ENCODE measurements around the gene RNU4-1. TPM values are rescaled to one million over a fixed set of nuclear protein-coding genes. Genes with fewer than 3 reads are reported as not detected.

RNU4-1 gene
- total RNA-seq, 1 experiment from 2014 or later = 1,565 TPM

DNA sequence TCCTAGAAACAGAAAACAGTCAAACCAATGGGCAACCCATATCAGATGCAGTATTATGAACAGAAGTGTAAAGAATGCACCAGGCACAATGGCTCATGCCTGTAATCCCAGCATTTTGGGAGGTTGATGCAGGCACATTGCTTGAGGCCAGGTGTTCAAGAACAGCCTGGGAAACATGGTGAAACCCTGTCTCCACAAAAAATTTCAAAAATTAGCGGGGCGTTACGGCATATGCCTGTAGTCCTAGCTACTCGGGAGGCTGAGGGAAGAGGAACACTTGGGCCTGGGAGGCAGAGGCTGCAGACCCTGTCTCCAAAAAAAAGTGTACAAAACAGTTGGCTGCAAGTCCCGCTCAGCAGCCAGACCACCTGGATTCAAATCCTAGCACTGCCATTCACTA, 32.4 kb downstream of the RNU4-1 start:
- ATAC-seq (no peak), DNase-seq (ENCODE audit: low read depth, low spot score) (no peak)
- BruUV-seq (replicated peaks) = no TSS peak
- Histone ChIP-seq H3K4me3 (ENCODE audit: low read depth in 2 of 2, low read length in 2 of 2) (peak overlapping the region in 1 of 2 experiments; percentile 28; a peak in 2 of 4 replicates), H3K4me1 (ENCODE audit: control insufficient read depth, insufficient read depth, low read length) (peaks cover 68% of the 10 kb centered on the region), H3K27me3 (ENCODE audit: control insufficient read depth, insufficient read depth, low read length) (no peaks in the 10 kb centered on the region), H3K27ac (ENCODE audit: low read length) (peak overlapping the region; percentile 100), H3K9me3 (ENCODE audit: control insufficient read depth, insufficient read depth, low read depth, low read length) (no peaks in the 10 kb centered on the region), H3K36me3 (ENCODE audit: control insufficient read depth, insufficient read depth, low read length) (peaks cover 13% of the 10 kb centered on the region)
- intact Hi-C loops (cut with micrococcal nuclease; ENCODE audit: unreplicated experiment) = no loop called here
- in situ Hi-C loops (cut with HindIII; ENCODE audit: low pct_unique_long_range_greater_than_20kb, low sequenced_read_pairs) = no loop called here
- ChIA-PET POLR2A (interaction anchor here (0.6 to 0.7 kb wide), 2 partner anchors 59 to 538 kb away, joined by 5 to 6 read pairs; no protein-coding TSS in a partner anchor), CTCF (interaction anchor here (3.9 kb wide), 1 partner anchor 32 kb away, joined by 22 read pairs; no protein-coding TSS in a partner anchor)
- TF ChIP-seq POLR2AphosphoS5 (IDR thresholded peaks at IDR 0.05; ENCODE audit: low read depth, low read length) = no peak
- TF ChIP-seq SIN3A (IDR thresholded peaks at IDR 0.05; ENCODE audit: borderline replicate concordance, insufficient read depth, low read depth, low read length) = no peak
- TF ChIP-seq, protein P1, sequence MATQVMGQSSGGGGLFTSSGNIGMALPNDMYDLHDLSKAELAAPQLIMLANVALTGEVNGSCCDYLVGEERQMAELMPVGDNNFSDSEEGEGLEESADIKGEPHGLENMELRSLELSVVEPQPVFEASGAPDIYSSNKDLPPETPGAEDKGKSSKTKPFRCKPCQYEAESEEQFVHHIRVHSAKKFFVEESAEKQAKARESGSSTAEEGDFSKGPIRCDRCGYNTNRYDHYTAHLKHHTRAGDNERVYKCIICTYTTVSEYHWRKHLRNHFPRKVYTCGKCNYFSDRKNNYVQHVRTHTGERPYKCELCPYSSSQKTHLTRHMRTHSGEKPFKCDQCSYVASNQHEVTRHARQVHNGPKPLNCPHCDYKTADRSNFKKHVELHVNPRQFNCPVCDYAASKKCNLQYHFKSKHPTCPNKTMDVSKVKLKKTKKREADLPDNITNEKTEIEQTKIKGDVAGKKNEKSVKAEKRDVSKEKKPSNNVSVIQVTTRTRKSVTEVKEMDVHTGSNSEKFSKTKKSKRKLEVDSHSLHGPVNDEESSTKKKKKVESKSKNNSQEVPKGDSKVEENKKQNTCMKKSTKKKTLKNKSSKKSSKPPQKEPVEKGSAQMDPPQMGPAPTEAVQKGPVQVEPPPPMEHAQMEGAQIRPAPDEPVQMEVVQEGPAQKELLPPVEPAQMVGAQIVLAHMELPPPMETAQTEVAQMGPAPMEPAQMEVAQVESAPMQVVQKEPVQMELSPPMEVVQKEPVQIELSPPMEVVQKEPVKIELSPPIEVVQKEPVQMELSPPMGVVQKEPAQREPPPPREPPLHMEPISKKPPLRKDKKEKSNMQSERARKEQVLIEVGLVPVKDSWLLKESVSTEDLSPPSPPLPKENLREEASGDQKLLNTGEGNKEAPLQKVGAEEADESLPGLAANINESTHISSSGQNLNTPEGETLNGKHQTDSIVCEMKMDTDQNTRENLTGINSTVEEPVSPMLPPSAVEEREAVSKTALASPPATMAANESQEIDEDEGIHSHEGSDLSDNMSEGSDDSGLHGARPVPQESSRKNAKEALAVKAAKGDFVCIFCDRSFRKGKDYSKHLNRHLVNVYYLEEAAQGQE (IDR thresholded peaks at IDR 0.05; ENCODE audit: insufficient read depth in 1 of 2, low read depth in 2 of 2, low read length in 1 of 2) = no peak
- TF ChIP-seq, protein P2, sequence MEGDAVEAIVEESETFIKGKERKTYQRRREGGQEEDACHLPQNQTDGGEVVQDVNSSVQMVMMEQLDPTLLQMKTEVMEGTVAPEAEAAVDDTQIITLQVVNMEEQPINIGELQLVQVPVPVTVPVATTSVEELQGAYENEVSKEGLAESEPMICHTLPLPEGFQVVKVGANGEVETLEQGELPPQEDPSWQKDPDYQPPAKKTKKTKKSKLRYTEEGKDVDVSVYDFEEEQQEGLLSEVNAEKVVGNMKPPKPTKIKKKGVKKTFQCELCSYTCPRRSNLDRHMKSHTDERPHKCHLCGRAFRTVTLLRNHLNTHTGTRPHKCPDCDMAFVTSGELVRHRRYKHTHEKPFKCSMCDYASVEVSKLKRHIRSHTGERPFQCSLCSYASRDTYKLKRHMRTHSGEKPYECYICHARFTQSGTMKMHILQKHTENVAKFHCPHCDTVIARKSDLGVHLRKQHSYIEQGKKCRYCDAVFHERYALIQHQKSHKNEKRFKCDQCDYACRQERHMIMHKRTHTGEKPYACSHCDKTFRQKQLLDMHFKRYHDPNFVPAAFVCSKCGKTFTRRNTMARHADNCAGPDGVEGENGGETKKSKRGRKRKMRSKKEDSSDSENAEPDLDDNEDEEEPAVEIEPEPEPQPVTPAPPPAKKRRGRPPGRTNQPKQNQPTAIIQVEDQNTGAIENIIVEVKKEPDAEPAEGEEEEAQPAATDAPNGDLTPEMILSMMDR (IDR thresholded peaks at IDR 0.05) = no peak
- no peak for TF ChIP-seq TCF7L2 (IDR thresholded peaks at IDR 0.05; ENCODE audit: low read depth, low read length)

DNA sequence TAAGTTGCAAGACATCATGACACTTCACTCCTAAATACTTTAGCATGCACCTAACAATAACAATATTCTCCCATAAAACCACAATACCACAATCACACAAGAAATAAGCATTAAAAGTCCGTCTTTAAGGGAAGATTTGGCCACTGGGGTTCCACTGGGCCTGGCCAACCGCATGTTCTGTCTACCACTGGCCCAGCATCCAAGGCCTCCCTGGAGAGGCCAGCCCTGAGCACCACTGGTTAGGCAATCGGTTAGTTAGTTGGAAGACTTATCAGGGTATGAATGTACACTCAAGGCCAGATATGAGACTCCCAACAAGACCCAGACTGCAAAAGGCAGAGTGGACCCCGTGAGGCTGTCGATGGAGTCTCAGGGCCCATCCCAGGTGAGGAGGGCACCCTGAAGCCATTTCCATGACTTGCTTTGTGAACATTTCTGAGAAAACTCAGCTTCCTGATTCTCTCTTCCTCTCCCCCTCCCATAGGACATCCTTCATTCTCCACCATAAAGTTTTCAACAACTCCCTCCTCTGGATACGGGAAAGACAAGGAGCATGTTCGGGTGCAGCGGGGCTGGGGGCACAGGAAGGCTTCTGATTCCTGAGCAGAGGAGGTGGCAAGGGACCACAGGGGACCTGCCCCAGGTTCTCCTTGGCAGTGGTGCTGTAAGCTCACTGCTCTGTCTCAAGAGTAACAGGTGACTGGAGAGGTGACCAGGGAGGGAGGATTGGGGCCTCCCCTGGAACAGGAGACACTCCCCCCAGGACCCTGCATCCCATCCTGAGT, 33.4 kb downstream of the RNU4-1 start:
- ChIA-PET CTCF (no interaction called here), POLR2A (no interaction called here)
- Histone ChIP-seq H3K27me3 (ENCODE audit: control insufficient read depth, insufficient read depth, low read length) (no peaks in the 10 kb centered on the region), H3K4me1 (ENCODE audit: control insufficient read depth, insufficient read depth, low read length) (peaks cover 77% of the 10 kb centered on the region), H3K4me3 (ENCODE audit: low read depth in 2 of 2, low read length in 2 of 2) (peak overlapping the region in 1 of 2 experiments; percentile 26; a peak in 2 of 4 replicates), H3K36me3 (ENCODE audit: control insufficient read depth, insufficient read depth, low read length) (peaks cover 6% of the 10 kb centered on the region), H3K27ac (ENCODE audit: low read length) (peak overlapping the region; percentile 100), H3K9me3 (ENCODE audit: control insufficient read depth, insufficient read depth, low read depth, low read length) (no peaks in the 10 kb centered on the region)
- DNase-seq (ENCODE audit: low read depth, low spot score) = no peak
- ATAC-seq = no peak
- in situ Hi-C loops (cut with HindIII; ENCODE audit: low pct_unique_long_range_greater_than_20kb, low sequenced_read_pairs) = no loop called here
- BruUV-seq (replicated peaks) = no TSS peak
- intact Hi-C loops (cut with micrococcal nuclease; ENCODE audit: unreplicated experiment) = no loop called here
- TF ChIP-seq, protein P1 (IDR thresholded peaks at IDR 0.05; ENCODE audit: insufficient read depth in 1 of 2, low read depth in 2 of 2, low read length in 1 of 2) = no peak
- TF ChIP-seq POLR2AphosphoS5 (IDR thresholded peaks at IDR 0.05; ENCODE audit: low read depth, low read length) = peak; percentile 23; the same call in 1 of the 2 replicates

Measured in Panc1 (cell line).